ENCODE measurements around the gene FABP7. TPM values are rescaled to one million over a fixed set of nuclear protein-coding genes. Genes with fewer than 3 reads are reported as not detected.

The FABP7 gene
- total RNA-seq, 1 donor: not detected

GRCh38 chr6:122754191-122754731, 25.3 kb upstream of the FABP7 start:
- TF ChIP-seq, protein P1, sequence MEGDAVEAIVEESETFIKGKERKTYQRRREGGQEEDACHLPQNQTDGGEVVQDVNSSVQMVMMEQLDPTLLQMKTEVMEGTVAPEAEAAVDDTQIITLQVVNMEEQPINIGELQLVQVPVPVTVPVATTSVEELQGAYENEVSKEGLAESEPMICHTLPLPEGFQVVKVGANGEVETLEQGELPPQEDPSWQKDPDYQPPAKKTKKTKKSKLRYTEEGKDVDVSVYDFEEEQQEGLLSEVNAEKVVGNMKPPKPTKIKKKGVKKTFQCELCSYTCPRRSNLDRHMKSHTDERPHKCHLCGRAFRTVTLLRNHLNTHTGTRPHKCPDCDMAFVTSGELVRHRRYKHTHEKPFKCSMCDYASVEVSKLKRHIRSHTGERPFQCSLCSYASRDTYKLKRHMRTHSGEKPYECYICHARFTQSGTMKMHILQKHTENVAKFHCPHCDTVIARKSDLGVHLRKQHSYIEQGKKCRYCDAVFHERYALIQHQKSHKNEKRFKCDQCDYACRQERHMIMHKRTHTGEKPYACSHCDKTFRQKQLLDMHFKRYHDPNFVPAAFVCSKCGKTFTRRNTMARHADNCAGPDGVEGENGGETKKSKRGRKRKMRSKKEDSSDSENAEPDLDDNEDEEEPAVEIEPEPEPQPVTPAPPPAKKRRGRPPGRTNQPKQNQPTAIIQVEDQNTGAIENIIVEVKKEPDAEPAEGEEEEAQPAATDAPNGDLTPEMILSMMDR (IDR thresholded peaks at IDR 0.05; ENCODE audit: insufficient read depth, low read depth, low read length): no peak
- H3K4me3 ChIP-seq (ENCODE audit: low read depth, low read length): no peak overlapping the region
- DNase-seq (ENCODE audit: low read depth): no peak

DNA sequence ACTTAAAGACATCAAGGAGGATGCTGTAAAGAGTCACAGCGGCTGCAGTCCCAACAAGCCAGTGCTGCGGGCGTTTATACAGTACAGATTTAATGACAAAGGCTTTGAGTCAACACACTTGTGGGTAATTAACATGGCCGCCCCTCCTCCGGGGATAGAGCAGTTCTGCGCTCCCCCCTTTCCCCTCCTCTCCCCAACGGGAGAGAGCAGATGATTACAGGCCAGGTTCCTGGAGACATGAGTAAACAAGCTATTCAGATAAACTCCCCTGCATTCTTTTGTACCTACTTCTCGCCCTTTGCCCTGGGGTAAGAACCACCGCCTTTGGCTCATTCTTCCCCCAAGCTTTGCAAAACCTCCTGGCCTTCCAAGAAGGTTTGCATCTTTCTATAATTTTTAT, 23.6 kb upstream of the FABP7 start:
- TF ChIP-seq, protein P1 (IDR thresholded peaks at IDR 0.05; ENCODE audit: insufficient read depth, low read depth, low read length): no peak
- DNase-seq (ENCODE audit: low read depth): no peak
- no peak overlapping the region for H3K4me3 ChIP-seq (ENCODE audit: low read depth, low read length)

GRCh38 chr6:122758927-122759334, 20.6 kb upstream of the FABP7 start:
- TF ChIP-seq, protein P1 (IDR thresholded peaks at IDR 0.05; ENCODE audit: insufficient read depth, low read depth, low read length): no peak
- DNase-seq (ENCODE audit: low read depth): no peak
- no peak overlapping the region for H3K4me3 ChIP-seq (ENCODE audit: low read depth, low read length)

GRCh38 chr6:122760330-122760729, 19.2 kb upstream of the FABP7 start:
- DNase-seq (ENCODE audit: low read depth): no peak
- TF ChIP-seq, protein P1 (IDR thresholded peaks at IDR 0.05; ENCODE audit: insufficient read depth, low read depth, low read length): no peak
- H3K4me3 ChIP-seq (ENCODE audit: low read depth, low read length): no peak overlapping the region

DNA sequence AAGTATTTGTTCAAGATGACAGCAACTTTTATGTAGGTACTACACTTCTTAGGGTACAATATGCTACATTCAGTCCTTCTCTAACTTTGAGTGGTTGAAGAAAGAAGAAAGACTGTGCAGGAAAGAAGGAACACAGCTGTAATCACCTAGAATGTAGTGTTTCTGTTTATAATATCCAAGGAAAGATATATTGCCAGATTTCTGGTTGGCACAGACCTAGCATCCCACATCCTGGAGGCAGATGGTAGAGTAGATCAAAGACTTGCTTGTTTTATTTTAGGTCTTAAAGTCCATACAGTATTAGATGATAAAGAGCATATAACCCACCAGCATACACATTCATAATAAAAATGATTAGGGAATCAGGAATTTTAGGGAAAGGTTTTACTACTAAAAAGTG, 13.3 kb upstream of the FABP7 start:
- no peak for DNase-seq (ENCODE audit: low read depth)
- TF ChIP-seq, protein P1 (IDR thresholded peaks at IDR 0.05; ENCODE audit: insufficient read depth, low read depth, low read length): no peak
- no peak overlapping the region for H3K4me3 ChIP-seq (ENCODE audit: low read depth, low read length)

DNA sequence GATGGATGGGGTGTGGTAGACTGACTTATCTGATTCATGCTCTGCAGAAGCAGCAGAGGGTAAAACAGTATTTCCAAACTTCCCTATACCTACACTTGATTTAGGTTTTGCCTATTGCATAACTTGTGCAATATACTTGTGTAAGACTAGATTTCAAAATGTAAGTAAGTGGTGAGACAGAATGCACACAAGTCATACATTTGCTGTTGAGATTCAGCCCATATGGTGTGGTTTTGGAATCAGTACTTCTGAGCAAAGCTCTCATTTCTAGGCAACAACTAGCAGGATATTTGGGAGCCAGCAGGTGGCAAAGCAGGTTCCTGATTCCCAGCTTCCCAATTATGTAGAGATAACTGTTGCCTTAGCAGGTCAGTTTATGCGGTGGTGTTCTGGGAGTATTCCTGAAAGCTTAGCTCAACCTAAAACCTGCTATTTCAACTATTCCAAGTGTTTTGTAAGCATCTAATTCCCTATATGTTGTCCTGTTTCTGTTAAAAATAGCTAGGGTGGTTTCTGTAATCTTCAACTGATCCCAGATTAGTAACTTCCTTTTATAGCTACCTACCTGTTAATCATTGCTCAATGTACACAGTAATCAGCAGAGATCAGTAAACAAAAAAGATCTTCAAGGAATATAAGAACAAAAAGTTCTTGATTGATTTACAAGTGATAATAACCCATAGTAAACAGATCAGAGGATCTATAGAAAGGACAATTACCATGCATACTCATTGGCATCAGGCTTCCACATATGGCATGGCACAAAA, 8.5 kb upstream of the FABP7 start:
- DNase-seq (ENCODE audit: low read depth): peak; percentile 71
- no peak overlapping the region for H3K4me3 ChIP-seq (ENCODE audit: low read depth, low read length)
- TF ChIP-seq, protein P1 (IDR thresholded peaks at IDR 0.05; ENCODE audit: insufficient read depth, low read depth, low read length): peak; percentile 26

Measured in fibroblast of villous mesenchyme (primary cell).